ENCODE measurements around the gene ZNF214. TPM values are rescaled to one million over a fixed set of nuclear protein-coding genes. Genes with fewer than 3 reads are reported as not detected.

ZNF214 gene
- total RNA-seq, 4 donors from 2014 or later = 1.4 to 2.0 (median 1.9) TPM; not detected in 1

DNA sequence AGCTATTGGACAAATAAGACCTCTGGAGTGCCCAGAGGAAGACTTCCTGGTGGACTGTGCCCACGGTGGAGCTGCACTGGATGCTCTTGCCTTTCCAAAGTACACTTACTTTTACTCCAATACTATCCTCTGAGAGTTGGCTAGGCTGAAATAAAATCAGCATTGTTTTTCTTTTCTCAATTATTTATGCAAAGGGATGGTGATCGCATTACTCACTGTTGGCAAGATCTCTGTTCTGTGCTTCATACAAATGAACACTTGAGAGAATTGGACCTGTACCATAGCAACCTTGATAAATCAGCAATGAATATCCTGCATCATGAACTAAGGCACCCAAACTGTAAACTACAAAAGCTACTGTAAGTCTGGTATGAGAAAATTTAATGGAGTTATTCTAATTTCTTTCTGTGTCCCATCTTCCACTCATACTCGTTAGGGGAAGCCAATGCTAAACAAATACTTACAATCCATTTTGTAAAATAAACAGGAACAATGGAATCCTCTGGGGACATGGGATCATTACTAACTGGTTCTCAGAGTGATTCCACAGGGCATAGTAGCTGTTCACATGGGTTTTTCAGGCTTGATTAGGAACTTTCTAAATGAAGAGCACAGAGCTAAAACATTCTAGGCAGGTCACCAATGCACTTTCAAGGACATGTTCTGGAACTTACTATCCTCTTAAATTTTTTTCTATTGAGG, 26.5 kb upstream of the ZNF214 start:
- TF ChIP-seq, protein P1, sequence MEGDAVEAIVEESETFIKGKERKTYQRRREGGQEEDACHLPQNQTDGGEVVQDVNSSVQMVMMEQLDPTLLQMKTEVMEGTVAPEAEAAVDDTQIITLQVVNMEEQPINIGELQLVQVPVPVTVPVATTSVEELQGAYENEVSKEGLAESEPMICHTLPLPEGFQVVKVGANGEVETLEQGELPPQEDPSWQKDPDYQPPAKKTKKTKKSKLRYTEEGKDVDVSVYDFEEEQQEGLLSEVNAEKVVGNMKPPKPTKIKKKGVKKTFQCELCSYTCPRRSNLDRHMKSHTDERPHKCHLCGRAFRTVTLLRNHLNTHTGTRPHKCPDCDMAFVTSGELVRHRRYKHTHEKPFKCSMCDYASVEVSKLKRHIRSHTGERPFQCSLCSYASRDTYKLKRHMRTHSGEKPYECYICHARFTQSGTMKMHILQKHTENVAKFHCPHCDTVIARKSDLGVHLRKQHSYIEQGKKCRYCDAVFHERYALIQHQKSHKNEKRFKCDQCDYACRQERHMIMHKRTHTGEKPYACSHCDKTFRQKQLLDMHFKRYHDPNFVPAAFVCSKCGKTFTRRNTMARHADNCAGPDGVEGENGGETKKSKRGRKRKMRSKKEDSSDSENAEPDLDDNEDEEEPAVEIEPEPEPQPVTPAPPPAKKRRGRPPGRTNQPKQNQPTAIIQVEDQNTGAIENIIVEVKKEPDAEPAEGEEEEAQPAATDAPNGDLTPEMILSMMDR (IDR thresholded peaks at IDR 0.05) = no peak
- DNase-seq (ENCODE audit: low spot score) (no peak), ATAC-seq (ENCODE audit: low FRiP score) (no peak)

DNA sequence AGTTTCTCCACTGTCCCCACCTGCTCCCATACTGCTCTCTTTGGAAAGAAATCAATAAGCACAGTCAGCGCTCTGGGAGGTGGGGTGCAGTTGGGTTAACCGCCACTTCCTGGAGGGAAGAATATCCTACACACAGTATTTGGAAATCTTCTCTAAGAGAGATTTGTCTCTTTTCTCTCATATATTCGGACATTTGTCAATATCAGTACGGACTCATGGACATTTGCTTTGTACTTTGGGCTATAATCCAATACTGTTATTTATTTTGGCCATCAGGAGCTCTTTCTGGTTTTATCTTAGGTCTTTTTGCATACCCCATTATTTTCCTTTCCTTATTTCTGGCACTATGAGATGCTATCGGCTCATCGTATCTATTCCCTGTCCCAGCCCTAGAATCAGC, 13.9 kb upstream of the ZNF214 start:
- no peak for ATAC-seq (ENCODE audit: low FRiP score)
- no peak for DNase-seq (ENCODE audit: low spot score)
- TF ChIP-seq, protein P1 (IDR thresholded peaks at IDR 0.05) = no peak

DNA sequence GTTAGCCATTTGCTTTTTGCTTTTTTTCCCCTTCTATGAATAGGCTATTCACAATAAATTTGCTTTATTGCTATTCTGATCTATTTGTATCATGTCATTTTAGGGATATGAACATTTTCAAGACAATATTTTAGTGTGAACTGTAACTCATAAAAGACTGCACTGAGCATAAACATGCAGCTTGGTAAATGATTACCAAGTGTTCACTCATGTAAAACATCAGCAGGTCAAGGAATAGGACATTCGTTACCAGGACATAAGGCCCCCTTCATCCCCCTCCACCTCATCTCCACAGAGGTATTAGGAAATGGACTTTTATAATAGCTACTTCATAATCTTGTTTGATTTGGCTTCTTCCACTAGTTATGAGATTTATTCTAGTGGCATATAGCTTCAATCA, 12.5 kb upstream of the ZNF214 start:
- DNase-seq (ENCODE audit: low spot score) = no peak
- TF ChIP-seq, protein P1 (IDR thresholded peaks at IDR 0.05) = no peak
- no peak for ATAC-seq (ENCODE audit: low FRiP score)

DNA sequence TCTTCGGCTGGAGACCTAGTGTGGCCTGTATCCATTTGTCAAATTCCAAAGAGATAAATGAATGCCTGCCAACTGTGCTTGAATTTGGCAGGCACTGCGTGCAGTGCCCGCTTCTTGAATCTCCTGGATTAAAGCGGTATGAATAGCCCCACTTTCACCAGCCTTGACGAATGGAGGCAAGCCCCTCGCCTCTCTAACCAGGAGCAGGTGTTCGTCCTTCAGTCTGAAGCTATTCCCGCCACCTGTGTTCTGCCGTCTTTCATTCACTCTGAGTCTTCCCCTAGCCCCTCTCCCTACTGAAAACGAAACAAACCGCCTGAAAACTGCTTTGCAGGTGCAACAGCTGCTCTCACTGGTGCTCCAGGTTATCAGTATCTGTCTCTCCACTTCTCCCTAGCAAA, 11.3 kb upstream of the ZNF214 start:
- TF ChIP-seq, protein P1 (IDR thresholded peaks at IDR 0.05) = no peak
- ATAC-seq (ENCODE audit: low FRiP score) (no peak), DNase-seq (ENCODE audit: low spot score) (no peak)

DNA sequence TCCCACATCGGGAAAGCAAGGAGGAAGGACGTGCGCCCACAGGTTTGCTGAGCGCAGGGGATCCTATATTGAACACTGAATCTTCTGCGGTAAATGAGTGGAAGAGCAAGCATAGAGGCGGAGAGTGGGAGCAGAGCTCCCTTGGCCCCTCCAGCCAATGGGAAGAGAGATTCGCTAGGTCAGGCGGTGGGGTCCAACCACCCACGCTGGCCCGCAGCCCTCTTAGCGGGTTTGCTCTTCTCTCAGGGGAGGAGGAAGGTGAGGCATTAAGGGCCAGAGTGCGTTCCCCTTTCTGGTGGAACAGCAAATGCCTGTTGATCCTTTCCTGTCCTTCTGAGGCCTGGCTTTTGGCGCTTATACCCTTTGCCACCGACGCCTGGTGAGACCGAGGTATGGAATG, 10.7 kb upstream of the ZNF214 start:
- no peak for DNase-seq (ENCODE audit: low spot score)
- no peak for ATAC-seq (ENCODE audit: low FRiP score)
- TF ChIP-seq, protein P1 (IDR thresholded peaks at IDR 0.05) = no peak

DNA sequence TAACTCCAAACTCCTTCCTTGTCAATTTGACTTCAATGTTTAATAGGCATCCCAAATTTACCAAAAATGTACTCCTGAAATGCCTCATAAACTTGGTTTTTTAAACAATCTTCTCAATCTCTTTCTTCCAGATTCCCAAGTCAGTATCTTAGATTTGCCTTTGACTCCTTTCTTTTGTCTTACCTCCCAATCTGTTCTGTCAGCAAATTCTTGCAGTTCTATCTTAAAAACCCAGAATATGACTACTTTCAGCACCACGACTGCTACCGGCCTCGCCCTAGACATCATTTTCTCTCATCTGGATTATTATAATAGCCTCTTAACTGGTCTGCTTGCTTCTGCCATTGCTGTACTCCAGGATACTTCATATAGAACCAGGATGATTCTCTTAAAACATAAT, 8.0 kb upstream of the ZNF214 start:
- DNase-seq (ENCODE audit: low spot score) = no peak
- ATAC-seq (ENCODE audit: low FRiP score) = no peak
- TF ChIP-seq, protein P1 (IDR thresholded peaks at IDR 0.05) = no peak

DNA sequence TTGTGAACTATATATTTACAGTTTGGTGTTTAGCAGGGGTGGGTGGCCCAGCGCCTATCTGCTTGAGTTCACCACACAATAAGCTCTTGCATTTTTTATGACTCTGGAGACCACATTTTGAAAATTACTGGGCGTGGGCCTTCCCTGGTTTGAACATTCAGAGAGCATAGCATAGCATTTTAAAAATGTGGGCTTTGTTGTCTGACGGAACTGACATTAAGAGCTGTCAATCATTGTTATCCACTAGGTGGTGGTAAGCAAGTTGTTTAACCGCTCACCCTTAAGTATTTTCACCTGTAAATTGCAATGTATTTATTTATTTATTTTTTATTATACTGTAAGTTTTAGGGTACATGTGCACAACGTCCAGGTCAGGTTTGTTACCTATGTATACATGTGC, 1.2 kb upstream of the ZNF214 start:
- no peak for DNase-seq (ENCODE audit: low spot score)
- no peak for ATAC-seq (ENCODE audit: low FRiP score)
- TF ChIP-seq, protein P1 (IDR thresholded peaks at IDR 0.05) = no peak

All from omental fat pad (tissue), 4 donors.